DOHH2 (cell line): ENCODE measurements around the gene LGALS8.

ENCODE experiments used
- H3F3A ChIP-seq: fragments of 200-600 bp; sonication (generic), shearing (Covaris generic); 2 replicates; pipeline ENCODE4 v1.6.0; 2016; ENCODE audit warnings: antibody characterized with exemption, mild to moderate bottlenecking; ENCODE audit not compliant: control insufficient read depth, insufficient read depth
- H3K27ac ChIP-seq: fragments of 200-600 bp; sonication (generic); 2 replicates; pipeline ENCODE4 v1.5.1; 2014; ENCODE audit warnings: low read depth, mild to moderate bottlenecking, low read length, moderate library complexity
- H3K27me3 ChIP-seq: fragments of 200-600 bp; sonication (generic); 2 replicates; pipeline ENCODE4 v1.6.1; 2014; ENCODE audit warnings: mild to moderate bottlenecking, low read length, mixed read lengths; ENCODE audit not compliant: control insufficient read depth
- H3K36me3 ChIP-seq: fragments of 200-600 bp; sonication (generic); 2 replicates; pipeline ENCODE4 v1.6.1; 2014; ENCODE audit warnings: mild to moderate bottlenecking, low read length, moderate library complexity, mixed read lengths; ENCODE audit not compliant: control insufficient read depth
- H3K4me1 ChIP-seq: fragments of 200-600 bp; sonication (generic); 2 replicates; pipeline ENCODE4 v1.6.1; 2014; ENCODE audit warnings: mild to moderate bottlenecking, low read length, mixed read lengths; ENCODE audit not compliant: control insufficient read depth
- H3K4me2 ChIP-seq: fragments of 200-600 bp; sonication (generic); 2 replicates; pipeline ENCODE4 v1.6.0; 2014; ENCODE audit warnings: mild to moderate bottlenecking, low read length, moderate library complexity
- H3K4me3 ChIP-seq: fragments of 200-600 bp; sonication (generic); 2 replicates; pipeline ENCODE4 v1.5.1; 2014; ENCODE audit warnings: mild to moderate bottlenecking, low read length, mixed read lengths
- H3K79me2 ChIP-seq: fragments of 200-600 bp; sonication (generic); 2 replicates; pipeline ENCODE4 v1.6.1; 2014; ENCODE audit warnings: mild to moderate bottlenecking, low read length, mixed read lengths; ENCODE audit not compliant: control insufficient read depth
- H3K9me2 ChIP-seq: fragments of 200-600 bp; sonication (generic); replicated peaks from 2 replicates; pipeline ENCODE4 v1.6.1; 2014; ENCODE audit warnings: mild to moderate bottlenecking, low read length, mixed read lengths; ENCODE audit not compliant: control insufficient read depth
- H3K9me3 ChIP-seq: fragments of 200-600 bp; sonication (generic); 2 replicates; pipeline ENCODE4 v1.6.1; 2014; ENCODE audit warnings: antibody characterized with exemption, low read length, mixed read lengths; ENCODE audit not compliant: control insufficient read depth, insufficient read depth
- H4K20me1 ChIP-seq: fragments of 200-600 bp; sonication (generic); 2 replicates; pipeline ENCODE4 v1.6.0; 2014; ENCODE audit warnings: low read depth, mild to moderate bottlenecking, antibody characterized with exemption, low read length, moderate library complexity; ENCODE audit not compliant: control insufficient read depth, insufficient read depth
- EZH2phosphoT487 ChIP-seq: fragments of 200-600 bp; sonication (generic); IDR thresholded peaks from 2 replicates; pipeline ENCODE4 v1.6.1; 2017; ENCODE audit warnings: borderline replicate concordance, mild to moderate bottlenecking, antibody characterized with exemption, low read length, moderate library complexity, mixed read lengths
- TF ChIP-seq, protein P1 (sequence below): fragments of 200-600 bp; sonication (generic); IDR thresholded peaks from one replicate; pipeline ENCODE4 v1.5.1; 2014; ENCODE audit warnings: antibody characterized with exemption, mild to moderate bottlenecking, low read depth, low read length; ENCODE audit not compliant: poor library complexity, severe bottlenecking

LGALS8 gene

DNA sequence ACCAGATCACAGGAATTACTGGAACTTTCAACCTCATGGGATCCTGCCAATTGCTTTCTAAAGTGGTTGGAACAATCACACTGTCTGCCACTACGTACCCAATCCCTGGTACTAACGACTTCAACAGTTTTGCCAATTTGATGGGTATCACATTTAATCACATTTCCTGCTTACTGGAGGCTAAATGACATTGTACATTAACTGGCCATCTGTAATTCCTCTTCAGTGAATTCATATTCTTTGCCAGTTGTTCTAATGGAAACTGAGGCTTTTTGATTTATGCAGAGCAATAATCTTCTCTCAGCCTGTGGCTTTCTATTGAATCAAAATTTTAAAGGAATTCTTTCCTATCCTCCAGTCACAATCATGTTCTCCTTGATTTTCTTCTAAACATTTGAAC is 38.2 kb downstream of the LGALS8 start:
- Histone ChIP-seq H3K27ac (no peak overlapping the region), H3K4me1 (no peaks in the 10 kb centered on the region), H3K4me2 (no peak overlapping the region), H3F3A (no peaks in the 10 kb centered on the region), H3K9me3 (no peaks in the 10 kb centered on the region), H3K4me3 (no peak overlapping the region), H4K20me1 (0 out of 2 replicates have a peak, but pooled peaks cover 3% of the 10 kb centered on the region), H3K36me3 (peaks cover 96% of the 10 kb centered on the region), H3K79me2 (no peaks in the 10 kb centered on the region), H3K9me2 (no peaks in the 10 kb centered on the region), H3K27me3 (no peaks in the 10 kb centered on the region)
- TF ChIP-seq EZH2phosphoT487 = no peak
- TF ChIP-seq, protein P1, sequence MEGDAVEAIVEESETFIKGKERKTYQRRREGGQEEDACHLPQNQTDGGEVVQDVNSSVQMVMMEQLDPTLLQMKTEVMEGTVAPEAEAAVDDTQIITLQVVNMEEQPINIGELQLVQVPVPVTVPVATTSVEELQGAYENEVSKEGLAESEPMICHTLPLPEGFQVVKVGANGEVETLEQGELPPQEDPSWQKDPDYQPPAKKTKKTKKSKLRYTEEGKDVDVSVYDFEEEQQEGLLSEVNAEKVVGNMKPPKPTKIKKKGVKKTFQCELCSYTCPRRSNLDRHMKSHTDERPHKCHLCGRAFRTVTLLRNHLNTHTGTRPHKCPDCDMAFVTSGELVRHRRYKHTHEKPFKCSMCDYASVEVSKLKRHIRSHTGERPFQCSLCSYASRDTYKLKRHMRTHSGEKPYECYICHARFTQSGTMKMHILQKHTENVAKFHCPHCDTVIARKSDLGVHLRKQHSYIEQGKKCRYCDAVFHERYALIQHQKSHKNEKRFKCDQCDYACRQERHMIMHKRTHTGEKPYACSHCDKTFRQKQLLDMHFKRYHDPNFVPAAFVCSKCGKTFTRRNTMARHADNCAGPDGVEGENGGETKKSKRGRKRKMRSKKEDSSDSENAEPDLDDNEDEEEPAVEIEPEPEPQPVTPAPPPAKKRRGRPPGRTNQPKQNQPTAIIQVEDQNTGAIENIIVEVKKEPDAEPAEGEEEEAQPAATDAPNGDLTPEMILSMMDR = no peak

- Histone ChIP-seq H3K27me3 (no peaks in the 10 kb centered on the region), H3K9me3 (no peaks in the 10 kb centered on the region), H3K9me2 (no peaks in the 10 kb centered on the region), H3K79me2 (no peaks in the 10 kb centered on the region), H3F3A (no peaks in the 10 kb centered on the region), H4K20me1 (0 out of 2 replicates have a peak, but pooled peaks cover 3% of the 10 kb centered on the region), H3K4me1 (no peaks in the 10 kb centered on the region), H3K4me2 (no peak overlapping the region), H3K4me3 (no peak overlapping the region), H3K27ac (no peak overlapping the region), H3K36me3 (peaks cover 94% of the 10 kb centered on the region)
- TF ChIP-seq EZH2phosphoT487 = no peak
- TF ChIP-seq, protein P1 = no peak
Measured at GRCh38 chr1:236565530-236565929, 41.7 kb downstream of the LGALS8 start.

- Histone ChIP-seq H3K9me3 (no peaks in the 10 kb centered on the region), H3K4me1 (no peaks in the 10 kb centered on the region), H3K27ac (no peak overlapping the region), H4K20me1 (0 out of 2 replicates have a peak, but pooled peaks cover 3% of the 10 kb centered on the region), H3K79me2 (no peaks in the 10 kb centered on the region), H3K4me3 (no peak overlapping the region), H3K9me2 (no peaks in the 10 kb centered on the region), H3K4me2 (no peak overlapping the region), H3K36me3 (peaks cover 94% of the 10 kb centered on the region), H3F3A (0 out of 2 replicates have a peak, but pooled peaks cover 3% of the 10 kb centered on the region), H3K27me3 (no peaks in the 10 kb centered on the region)
- no peak for TF ChIP-seq EZH2phosphoT487
- TF ChIP-seq, protein P1 = no peak
Measured at GRCh38 chr1:236568285-236568894, 44.6 kb downstream of the LGALS8 start.
